IMR-90 (cell line): Measurements from ENCODE around the gene COL4A2. TPM values are rescaled to one million over a fixed set of nuclear protein-coding genes. Genes with fewer than 3 reads are reported as not detected.

Experiments
- ATAC-seq: fragments of 200-7000 bp; cut with Tn5 transposase; 2 replicates; pipeline ENCODE4 v1.9.1; 2020; ENCODE audit warnings: low read depth, mild to moderate bottlenecking, moderate library complexity
- BruUV-seq: library from RNA; stranded (reverse); fragments of 400-500 nt; replicated peaks from 2 replicates; lab custom pipeline; 2021; lab: Mats Ljungman, UMichigan
- CTCF ChIA-PET: fragments of 300-600 bp; formaldehyde crosslinking; extraction: SDS; loops from one replicate; lab custom pipeline; 2021; ENCODE audit warnings: antibody characterized with exemption; lab: Yijun Ruan, JAX
- POLR2A ChIA-PET: fragments of 300-600 bp; sonication (Branson Sonifier 250); formaldehyde crosslinking; loops from one replicate; lab custom pipeline; 2022; ENCODE audit warnings: antibody characterized with exemption; ENCODE audit not compliant: unreplicated experiment; lab: Charles Lee
- DNase-seq: peaks from one replicate; pipeline ENCODE4 v3.0.0; 2013
- H2AFZ ChIP-seq: replicated peaks from 2 replicates; pipeline ENCODE3; 2013; ENCODE audit warnings: low read length, mild to moderate bottlenecking; ENCODE audit not compliant: poor library complexity
- H2AK5ac ChIP-seq: 2 replicates; pipeline ENCODE4 v1.6.1; 2013; ENCODE audit warnings: low read depth, low read length, inconsistent platforms
- H2AK9ac ChIP-seq: replicated peaks from 2 replicates; pipeline ENCODE3; 2013; ENCODE audit warnings: mild to moderate bottlenecking, low read depth, low read length, moderate library complexity; ENCODE audit not compliant: poor library complexity
- H2BK120ac ChIP-seq: 2 replicates; pipeline ENCODE4 v1.6.1; 2013; ENCODE audit warnings: low read depth, low read length, inconsistent platforms
- H2BK15ac ChIP-seq: 3 replicates; pipeline ENCODE4 v1.6.1; 2013; ENCODE audit warnings: low read depth, low read length, inconsistent platforms
- H2BK20ac ChIP-seq: 2 replicates; pipeline ENCODE4 v1.6.1; 2013; ENCODE audit warnings: low read depth, mild to moderate bottlenecking, inconsistent platforms, low read length, moderate library complexity
- H2BK5ac ChIP-seq: 2 replicates; pipeline ENCODE4 v1.6.1; 2013; ENCODE audit warnings: mild to moderate bottlenecking, low read depth, low read length, inconsistent platforms; ENCODE audit not compliant: poor library complexity, severe bottlenecking
- H3K14ac ChIP-seq: replicated peaks from 2 replicates; pipeline ENCODE4 v1.6.1; 2013; ENCODE audit warnings: low read depth, low read length, inconsistent platforms
- H3K18ac ChIP-seq: 2 replicates; pipeline ENCODE4 v1.6.1; 2013; ENCODE audit warnings: low read depth, low read length, control low read depth
- H3K23ac ChIP-seq: 2 replicates; pipeline ENCODE4 v1.6.1; 2013; ENCODE audit warnings: low read depth, low read length, inconsistent platforms
- H3K27ac ChIP-seq: 2 replicates; pipeline ENCODE4 v1.5.1; 2013; ENCODE audit warnings: mild to moderate bottlenecking, control low read depth, low read length; ENCODE audit not compliant: insufficient read depth
- H3K27me3 ChIP-seq: 2 replicates; pipeline ENCODE4 v1.6.1; 2013; ENCODE audit warnings: low read length; ENCODE audit not compliant: control insufficient read depth, insufficient read depth
- H3K36me3 ChIP-seq: 2 replicates; pipeline ENCODE4 v1.6.1; 2013; ENCODE audit warnings: low read length, mixed read lengths; ENCODE audit not compliant: control insufficient read depth, insufficient read depth
- H3K4ac ChIP-seq: 2 replicates; pipeline ENCODE4 v1.6.1; 2013; ENCODE audit warnings: low read depth, low read length, inconsistent platforms
- H3K4me1 ChIP-seq: 2 replicates; pipeline ENCODE4 v1.6.1; 2013; ENCODE audit warnings: low read length, mixed read lengths; ENCODE audit not compliant: control insufficient read depth, insufficient read depth
- H3K4me2 ChIP-seq: 2 replicates; pipeline ENCODE4 v1.6.1; 2013; ENCODE audit warnings: low read depth, mild to moderate bottlenecking, control low read depth, low read length, moderate library complexity
- H3K4me3 ChIP-seq: 2 replicates; pipeline ENCODE4 v1.5.1; 2013; ENCODE audit warnings: low read depth, mild to moderate bottlenecking, control low read depth, low read length, moderate library complexity; ENCODE audit not compliant: insufficient read depth
- H3K56ac ChIP-seq: 2 replicates; pipeline ENCODE4 v1.6.1; 2013; ENCODE audit warnings: low read length, inconsistent platforms; ENCODE audit not compliant: insufficient read depth; ENCODE audit errors: extremely low read depth
- H3K79me1 ChIP-seq, 2 experiments: 2 replicates each; pipeline ENCODE4 v1.6.1; 2013; ENCODE audit warnings: low read length in 2 of 2, inconsistent platforms in 1 of 2, low read depth in 1 of 2
- H3K9ac ChIP-seq: 2 replicates; pipeline ENCODE4 v1.6.1; 2013; ENCODE audit warnings: low read depth, low read length, control low read depth
- H3K9me1 ChIP-seq: 2 replicates; pipeline ENCODE4 v1.6.1; 2013; ENCODE audit warnings: low read length, inconsistent platforms; ENCODE audit not compliant: insufficient read depth
- H3K9me3 ChIP-seq: 2 replicates; pipeline ENCODE4 v1.6.1; 2013; ENCODE audit warnings: low read length; ENCODE audit not compliant: control insufficient read depth, insufficient read depth
- H4K20me1 ChIP-seq: 2 replicates; pipeline ENCODE4 v1.6.1; 2013; ENCODE audit warnings: low read length, inconsistent platforms; ENCODE audit not compliant: insufficient read depth
- H4K5ac ChIP-seq: 2 replicates; pipeline ENCODE4 v1.6.1; 2013; ENCODE audit warnings: mild to moderate bottlenecking, low read depth, low read length, control low read depth
- H4K8ac ChIP-seq, 2 experiments: 2 replicates each; pipeline ENCODE4 v1.6.1; 2013; ENCODE audit warnings: low read depth in 2 of 2, low read length in 2 of 2, control low read depth in 1 of 2, inconsistent platforms in 1 of 2
- H4K91ac ChIP-seq: 2 replicates; pipeline ENCODE4 v1.6.1; 2013; ENCODE audit warnings: low read depth, low read length, inconsistent platforms; ENCODE audit not compliant: insufficient read depth
- CEBPB ChIP-seq: IDR thresholded peaks from 2 replicates; pipeline ENCODE4 v1.6.1; 2012; ENCODE audit warnings: low read depth, low read length, improper control_type of control experiment
- MAZ ChIP-seq: IDR thresholded peaks from 2 replicates; pipeline ENCODE4 v1.6.1; 2012; ENCODE audit warnings: low read depth, mild to moderate bottlenecking, low read length, improper control_type of control experiment, moderate library complexity, borderline replicate concordance
- NFE2L2 ChIP-seq: fragments of 150-350 bp; IDR thresholded peaks from 2 replicates; pipeline ENCODE4 v1.6.1; 2016; ENCODE audit warnings: low read depth, mild to moderate bottlenecking, low read length
- SMC3 ChIP-seq: fragments of 150-350 bp; IDR thresholded peaks from 2 replicates; pipeline ENCODE4 v1.6.1; 2016; ENCODE audit warnings: low read depth, mild to moderate bottlenecking, antibody characterized with exemption, low read length, moderate library complexity
- WGBS, 2 experiments: methylation state at CpG; one replicate each; pipeline versions ENCODE4 v1.1.5 to v1.1.7; 2013; ENCODE audit warnings: missing lambda C conversion rate in 2 of 2; ENCODE audit not compliant: insufficient read length in 1 of 2; ENCODE audit errors: extremely low coverage in 2 of 2; 5-methylcytosine and 5-hydroxymethylcytosine counted together
- dilution Hi-C: fragments of 300-500 bp; cut with HindIII; formaldehyde crosslinking; loops from one replicate; pipeline ENCODE4 v1.14.3; 2018; ENCODE audit warnings: low sequenced_read_pairs; ENCODE audit not compliant: unreplicated experiment
- in situ Hi-C: fragments of 300-500 bp; cut with MboI; formaldehyde crosslinking; loops from 3 replicates; pipeline ENCODE4 v1.14.3; 2019; ENCODE audit warnings: low sequenced_read_pairs, inconsistent platforms, mixed read lengths
- intact Hi-C: fragments of 100-400 bp; cut with micrococcal nuclease; formaldehyde crosslinking; loops from 2 replicates; pipeline ENCODE4 v1.10.0; 2022
- polyA plus RNA-seq, 3 experiments: library from polyadenylated mRNA; depleted of rRNA; stranded (reverse); fragments of >200 nt; gene quantifications; 2 replicates each; pipeline ENCODE4 v1.2.3, GENCODE V29; 2012; ENCODE audit warnings: low replicate concordance in 1 of 3
- total RNA-seq: library from RNA; depleted of rRNA; stranded (reverse); fragments of >200 nt; gene quantifications from 2 replicates; pipeline ENCODE4 v1.2.3, GENCODE V29; 2012

Gene COL4A2
- total and polyA plus RNA-seq, 2 of the 4 experiments (the other 2 are of a cell fraction), result 90.7 to 457 TPM

- no peaks in the 10 kb centered on the region for H3K9me3 ChIP-seq
- intact Hi-C loops, result loop anchor here (5.0 kb wide), 1 partner anchor 223 kb away; no protein-coding TSS in a partner anchor
- H3K36me3 ChIP-seq, result peaks cover 73% of the 10 kb centered on the region
- no peak overlapping the region for H3K56ac ChIP-seq
- no peak overlapping the region for H2BK5ac ChIP-seq
- H3K14ac ChIP-seq, result no peak overlapping the region
- H3K23ac ChIP-seq, result no peak overlapping the region
- dilution Hi-C loops, result no loop called here
- BruUV-seq, result no TSS peak
- ChIA-PET CTCF (interaction anchor here (0.7 to 1.0 kb wide), 3 partner anchors 19 to 191 kb away, joined by 3 to 4 read pairs (median 3); no protein-coding TSS in a partner anchor), POLR2A (no interaction called here)
- peaks cover 6% of the 10 kb centered on the region; the same call in 1 of the 2 replicates for H4K20me1 ChIP-seq
- no peak overlapping the region for H2AFZ ChIP-seq
- peaks cover 50% of the 10 kb centered on the region for H3K9me1 ChIP-seq
- no peak overlapping the region for H3K9ac ChIP-seq
- no peak overlapping the region for H3K4me2 ChIP-seq
- peak overlapping the region; percentile 1; the same call in 1 of the 2 replicates for H2AK5ac ChIP-seq
- H4K5ac ChIP-seq, result no peak overlapping the region
- ATAC-seq (no peak), DNase-seq (peak; percentile 77)
- no peak overlapping the region; the same call in 1 of the 2 replicates for H2BK20ac ChIP-seq
- no peak overlapping the region for H3K4me3 ChIP-seq
- no peak overlapping the region; a peak in 2 of 4 replicates for H4K8ac ChIP-seq
- no peak overlapping the region for H2BK120ac ChIP-seq
- H3K27ac ChIP-seq, result no peak overlapping the region; the same call in 1 of the 2 replicates
- H2AK9ac ChIP-seq, result no peak overlapping the region
- H3K79me1 ChIP-seq, result peaks cover 14 to 72% of the 10 kb centered on the region in 2 experiments; a peak in 3 of 4 replicates
- WGBS, 2 experiments, result 78% methylated on average over 3 of the region's 7 CpGs; no CpG with 5 or more reads in 1 of the 2 experiments
- H2BK15ac ChIP-seq, result no peak overlapping the region
- H3K18ac ChIP-seq, result no peak overlapping the region
- no peak overlapping the region for H4K91ac ChIP-seq
- in situ Hi-C loops, result no loop called here
- TF ChIP-seq NFE2L2 (no peak), MAZ (no peak), CEBPB (peak; percentile 17; the same call in 1 of the 2 replicates), SMC3 (no peak)
- H3K4ac ChIP-seq, result no peak overlapping the region
- H3K27me3 ChIP-seq, result no peaks in the 10 kb centered on the region
- H3K4me1 ChIP-seq, result peaks cover 29% of the 10 kb centered on the region
Observed at GRCh38 chr13:110445183-110445582, 138.1 kb downstream of the COL4A2 start.
